Esophagus (tissue), 2 donors: ENCODE data around the gene GTSE1. TPM values are rescaled to one million over a fixed set of nuclear protein-coding genes. Genes with fewer than 3 reads are reported as not detected.

Experiments used
- H3K27ac ChIP-seq, 2 donors: one replicate each; pipeline ENCODE4 v1.5.1; 2013; ENCODE audit warnings: low read depth in 2 of 2, mild to moderate bottlenecking in 2 of 2, inconsistent platforms in 1 of 2, low read length in 1 of 2, moderate library complexity in 1 of 2
- H3K27me3 ChIP-seq, 2 donors: one replicate each; pipeline ENCODE4 v1.6.1; 2013; ENCODE audit warnings: low read length in 2 of 2, control low read depth in 1 of 2, mild to moderate bottlenecking in 1 of 2; ENCODE audit not compliant: insufficient read depth in 2 of 2, control insufficient read depth in 1 of 2
- H3K36me3 ChIP-seq, 2 donors: one replicate each; pipeline ENCODE4 v1.6.1; 2013; ENCODE audit warnings: low read length in 1 of 2; ENCODE audit not compliant: control insufficient read depth in 2 of 2, insufficient read depth in 2 of 2
- H3K4me1 ChIP-seq, 2 donors: one replicate each; pipeline ENCODE4 v1.6.1; 2013; ENCODE audit warnings: low read length in 1 of 2; ENCODE audit not compliant: control insufficient read depth in 2 of 2, insufficient read depth in 2 of 2
- H3K4me3 ChIP-seq, 2 donors: one replicate each; pipeline ENCODE4 v1.5.1; 2013; ENCODE audit warnings: low read length in 2 of 2, mild to moderate bottlenecking in 2 of 2, low read depth in 1 of 2, moderate library complexity in 1 of 2
- H3K9me3 ChIP-seq, 2 donors: one replicate each; pipeline ENCODE4 v1.6.1; 2013; ENCODE audit warnings: mild to moderate bottlenecking in 2 of 2, low read depth in 1 of 2, low read length in 1 of 2, moderate library complexity in 1 of 2; ENCODE audit not compliant: control insufficient read depth in 2 of 2, insufficient read depth in 1 of 2
- WGBS, 2 donors: extraction: QIAGEN DNeasy Blood & Tissue Kit; methylation state at CpG; one replicate each; pipeline ENCODE4 v1.1.7; 2013; 5-methylcytosine and 5-hydroxymethylcytosine counted together
- polyA plus RNA-seq, 2 donors: library from polyadenylated mRNA; stranded (reverse); fragments of 200-250 nt; gene quantifications; one replicate each; pipeline ENCODE4 v1.2.3, GENCODE V29; 2013
- donor health status: healthy with polysubstance abuse.
- donor health status: Bipolar disorder and iron deficiency.

The GTSE1 gene
- polyA plus RNA-seq, 2 donors, result 5.0 to 7.4 TPM

DNA sequence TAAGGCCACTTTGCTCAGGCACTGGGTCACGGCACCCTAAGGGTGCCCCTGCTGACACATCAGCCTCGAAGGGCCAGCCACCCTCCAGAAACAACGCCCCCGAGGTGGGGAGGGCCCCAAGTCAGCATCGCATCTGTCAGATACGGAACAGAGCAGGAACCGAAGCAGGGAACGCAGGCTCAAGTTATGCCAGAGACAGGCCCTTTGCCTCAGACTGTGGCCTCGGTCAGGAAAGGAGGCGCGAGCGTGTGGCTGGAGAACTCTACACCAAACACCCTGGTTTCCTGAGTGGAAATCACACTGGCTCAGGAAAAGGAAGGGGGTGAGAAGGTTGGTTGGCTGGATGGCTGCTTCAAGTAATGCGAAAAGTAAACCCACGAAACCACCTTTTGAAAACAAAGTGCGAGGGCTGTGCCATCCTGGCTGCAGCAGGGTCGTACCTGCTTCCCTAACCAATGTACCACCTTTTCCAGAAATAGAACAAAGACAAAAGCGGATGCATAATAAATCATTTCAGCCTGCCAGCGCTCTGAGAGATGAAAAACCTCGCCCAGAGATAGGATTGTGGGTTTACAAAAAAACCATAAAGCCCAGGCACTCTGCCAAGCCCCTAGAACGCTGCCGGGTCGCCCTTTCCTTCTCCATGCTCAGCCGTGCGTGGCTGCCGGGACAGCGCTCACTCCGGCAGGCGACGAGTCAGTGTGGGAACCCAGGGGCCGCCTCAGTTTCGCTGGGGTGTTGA lies 77.4 kb downstream of the GTSE1 start:
- Histone ChIP-seq H3K36me3 (peaks cover 0 to 11% of the 10 kb centered on the region in 2 donors), H3K27me3 (no peaks in the 10 kb centered on the region), H3K27ac (peak overlapping the region; percentile 90 to 95), H3K4me3 (peak overlapping the region; percentile 23 to 35), H3K9me3 (peaks cover 0 to 3% of the 10 kb centered on the region in 2 donors), H3K4me1 (peaks cover 3 to 38% of the 10 kb centered on the region in 2 donors)
- WGBS, 2 donors, result 31 to 38% methylated on average over 31 of the region's 31 CpGs

DNA sequence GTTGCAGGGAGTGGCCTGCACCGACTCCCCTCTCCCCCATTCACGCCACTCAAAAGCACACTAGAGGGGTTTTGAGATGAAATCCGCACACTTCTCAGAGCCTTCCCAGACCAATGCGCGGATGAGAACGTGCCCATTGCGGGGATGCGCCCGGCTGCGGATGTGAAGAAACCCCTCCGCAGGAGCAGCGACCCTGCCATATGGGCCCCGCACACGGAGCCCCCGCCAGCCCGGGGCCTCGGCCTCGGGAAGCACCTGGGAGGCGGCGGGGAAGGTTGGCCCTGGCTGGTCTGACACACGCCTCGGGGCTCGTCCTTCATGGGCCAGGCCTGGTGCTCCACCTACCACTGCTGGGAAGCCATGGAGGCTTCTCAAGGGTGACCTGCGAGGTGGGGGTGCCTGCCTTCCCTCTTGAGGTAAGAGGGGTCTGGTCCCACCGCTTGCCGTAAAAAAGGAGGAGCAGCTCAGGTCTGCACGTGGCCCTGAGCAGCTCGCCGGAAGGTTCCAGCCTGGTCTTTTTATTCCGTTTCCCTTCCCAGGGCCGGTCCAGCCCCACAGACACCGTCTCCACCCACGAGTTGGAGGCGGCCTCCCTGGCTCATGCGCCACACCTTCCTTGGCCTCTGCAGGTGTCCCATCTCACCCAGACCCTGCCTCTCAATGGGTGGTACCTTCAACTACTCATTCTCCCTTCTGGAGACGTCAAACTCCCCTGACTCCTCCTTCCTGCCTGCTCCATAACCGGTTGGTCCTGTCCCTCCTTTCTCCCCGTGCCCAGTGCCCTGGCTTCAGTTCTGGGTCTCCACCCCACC lies 78.2 kb downstream of the GTSE1 start:
- H3K27ac ChIP-seq, result peak overlapping the region; percentile 90 to 95
- H3K4me1 ChIP-seq, result peaks cover 6 to 34% of the 10 kb centered on the region in 2 donors
- H3K36me3 ChIP-seq, result peaks cover 0 to 11% of the 10 kb centered on the region in 2 donors
- WGBS, 2 donors, result 53 to 61% methylated on average over 38 of the region's 38 CpGs
- H3K4me3 ChIP-seq, result peak overlapping the region; percentile 23 to 38
- no peaks in the 10 kb centered on the region for H3K27me3 ChIP-seq
- H3K9me3 ChIP-seq, result peaks cover 0 to 3% of the 10 kb centered on the region in 2 donors

- Histone ChIP-seq H3K4me3 (peak overlapping the region in 1 of 2 donors; percentile 38), H3K27me3 (no peaks in the 10 kb centered on the region), H3K9me3 (peaks cover 0 to 3% of the 10 kb centered on the region in 2 donors), H3K4me1 (peaks cover 6 to 32% of the 10 kb centered on the region in 2 donors), H3K36me3 (peaks cover 0 to 11% of the 10 kb centered on the region in 2 donors), H3K27ac (peak overlapping the region; percentile 84 to 85)
- 95 to 96% methylated on average over 3 of the region's 3 CpGs for WGBS, 2 donors
Observed at GRCh38 chr22:46376111-46376510, 79.4 kb downstream of the GTSE1 start.

DNA sequence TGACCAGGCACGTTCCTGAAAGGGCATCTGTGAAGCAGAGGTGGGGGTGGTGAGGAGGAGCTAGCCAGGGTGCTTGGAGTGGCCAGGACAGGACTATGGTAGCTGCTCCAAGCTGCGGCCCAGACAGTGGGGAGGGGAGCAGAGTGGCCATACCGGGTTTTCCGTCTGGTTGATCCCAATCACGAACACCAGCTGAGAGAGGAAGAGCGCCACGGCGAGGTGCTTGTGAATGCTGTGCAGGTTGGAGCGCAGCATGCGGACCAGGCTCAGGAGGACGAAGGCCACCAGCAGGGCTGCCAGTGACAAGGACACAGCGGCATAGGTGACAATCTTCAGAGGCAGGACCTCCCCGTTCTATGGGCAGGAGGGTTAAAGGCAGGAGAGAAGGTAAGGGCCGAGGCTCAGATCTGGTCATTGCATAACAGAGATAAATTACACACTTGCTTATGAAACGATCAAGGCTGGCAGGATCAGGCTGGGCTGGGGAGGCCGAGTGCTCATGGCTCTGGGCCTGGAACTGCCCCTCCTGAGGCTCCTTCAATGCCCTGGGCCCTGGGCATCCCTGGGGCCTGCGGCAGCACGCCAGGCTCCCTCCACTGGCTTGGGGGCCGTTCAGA lies 80.3 kb downstream of the GTSE1 start:
- Histone ChIP-seq H3K9me3 (peaks cover 0 to 3% of the 10 kb centered on the region in 2 donors), H3K4me1 (peaks cover 6 to 35% of the 10 kb centered on the region in 2 donors), H3K27ac (peak overlapping the region; percentile 84 to 85), H3K4me3 (peak overlapping the region in 1 of 2 donors; percentile 0), H3K36me3 (peaks cover 0 to 16% of the 10 kb centered on the region in 2 donors), H3K27me3 (no peaks in the 10 kb centered on the region)
- WGBS, 2 donors, result 83 to 89% methylated on average over 19 of the region's 19 CpGs

GRCh38 chr22:46377525-46378425 lies 81.1 kb downstream of the GTSE1 start:
- WGBS, 2 donors, result 62 to 74% methylated on average over 27 of the region's 27 CpGs
- Histone ChIP-seq H3K4me1 (peaks cover 6 to 33% of the 10 kb centered on the region in 2 donors), H3K9me3 (peaks cover 0 to 3% of the 10 kb centered on the region in 2 donors), H3K36me3 (peaks cover 0 to 17% of the 10 kb centered on the region in 2 donors), H3K27me3 (no peaks in the 10 kb centered on the region), H3K27ac (peak overlapping the region; percentile 84 to 85), H3K4me3 (no peak overlapping the region)

DNA sequence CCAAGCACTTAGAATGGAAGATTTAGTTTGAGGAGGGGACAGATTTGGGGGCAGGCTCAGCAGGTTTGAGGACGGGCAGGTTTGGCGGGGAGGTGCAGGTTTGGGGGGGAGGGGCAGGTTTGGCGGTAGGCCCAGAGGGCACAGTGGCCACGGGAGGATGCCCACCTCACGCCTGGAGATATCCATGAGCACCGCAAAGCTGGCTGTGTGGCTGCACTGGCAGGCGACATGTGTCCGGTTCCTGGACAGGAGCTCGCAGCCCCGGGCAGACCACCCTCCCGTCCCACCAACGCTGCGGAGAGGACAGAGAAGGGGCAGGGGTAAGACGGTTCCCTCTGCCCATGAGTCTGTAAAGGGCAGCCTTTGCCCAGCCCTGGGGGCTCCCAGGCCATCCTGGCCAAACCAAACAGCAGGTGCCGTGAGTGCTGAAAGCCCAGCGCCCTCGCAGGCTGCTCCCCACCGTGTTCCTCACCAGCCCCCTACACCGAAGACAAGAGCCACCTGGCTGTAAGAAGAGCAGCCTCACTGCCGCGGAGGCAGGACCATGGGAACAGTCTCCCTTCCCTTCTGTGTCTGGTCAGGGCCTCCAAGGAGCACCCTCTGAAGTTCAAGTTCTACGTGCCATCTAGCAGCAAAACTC lies 81.9 kb downstream of the GTSE1 start:
- Histone ChIP-seq H3K9me3 (peaks cover 0 to 3% of the 10 kb centered on the region in 2 donors), H3K4me3 (no peak overlapping the region), H3K27me3 (no peaks in the 10 kb centered on the region), H3K4me1 (peaks cover 4 to 30% of the 10 kb centered on the region in 2 donors), H3K27ac (peak overlapping the region; percentile 81 to 85), H3K36me3 (peaks cover 0 to 19% of the 10 kb centered on the region in 2 donors)
- 61 to 77% methylated on average over 22 of the region's 22 CpGs for WGBS, 2 donors

- Histone ChIP-seq H3K36me3 (peaks cover 0 to 20% of the 10 kb centered on the region in 2 donors), H3K9me3 (peaks cover 0 to 3% of the 10 kb centered on the region in 2 donors), H3K27ac (peak overlapping the region; percentile 81 to 85), H3K4me3 (no peak overlapping the region), H3K27me3 (no peaks in the 10 kb centered on the region), H3K4me1 (peaks cover 4 to 24% of the 10 kb centered on the region in 2 donors)
- WGBS, 2 donors, result 66 to 84% methylated on average over 29 of the region's 29 CpGs
Observed at GRCh38 chr22:46379066-46379930, 82.6 kb downstream of the GTSE1 start.

DNA sequence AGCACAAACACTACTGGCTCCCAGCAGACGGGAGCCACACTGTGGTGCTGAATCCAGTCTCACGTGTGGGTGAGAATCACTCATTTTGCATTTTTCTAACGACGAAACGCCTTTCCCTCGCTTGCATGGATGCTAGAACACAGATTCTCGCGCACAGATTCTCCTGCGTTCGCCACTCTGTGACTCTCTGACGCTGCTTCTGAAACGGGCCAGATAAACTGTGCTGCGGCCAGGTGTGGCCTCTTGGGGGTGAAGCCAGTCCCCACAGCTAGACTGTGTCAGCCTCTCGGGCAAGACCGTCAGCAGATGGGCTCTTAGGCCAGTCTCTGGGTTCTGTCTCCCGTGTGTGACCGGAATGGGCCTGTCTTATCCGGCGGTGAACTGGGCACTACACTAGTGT lies 83.4 kb downstream of the GTSE1 start:
- Histone ChIP-seq H3K4me3 (no peak overlapping the region), H3K9me3 (peaks cover 0 to 3% of the 10 kb centered on the region in 2 donors), H3K27me3 (no peaks in the 10 kb centered on the region), H3K36me3 (peaks cover 0 to 21% of the 10 kb centered on the region in 2 donors), H3K4me1 (peaks cover 4 to 19% of the 10 kb centered on the region in 2 donors), H3K27ac (no peak overlapping the region)
- WGBS, 2 donors, result 77 to 84% methylated on average over 19 of the region's 19 CpGs
